HEK293 (cell line): ENCODE measurements around the gene CRYGN.

Experiments
- CTCF ChIA-PET: fragments of 350-600 bp; formaldehyde crosslinking; extraction: SDS; loops from one replicate; lab custom pipeline; 2021; ENCODE audit warnings: antibody characterized with exemption; lab: Yijun Ruan, JAX
- POLR2A ChIA-PET: fragments of 300-600 bp; formaldehyde crosslinking; extraction: SDS; loops from one replicate; lab custom pipeline; 2020; ENCODE audit warnings: antibody characterized with exemption, inconsistent platforms; lab: Yijun Ruan, JAX
- H3K27ac ChIP-seq: fragments of 200-500 bp; sonication (Bioruptor generic); 2 replicates; pipeline ENCODE4 v1.5.1; 2014; ENCODE audit warnings: low read depth, low read length, control low read depth, inconsistent platforms; ENCODE audit errors: extremely low read depth
- H3K36me3 ChIP-seq, 2 experiments: fragments of 200-500 bp in 1 of 2; sonication (Bioruptor generic) in 1 of 2; 1 replicate in 1 of 2; 2 replicates in 1 of 2; pipeline ENCODE4 v1.5.1; 2014 to 2017; ENCODE audit warnings: inconsistent platforms in 2 of 2, low read length in 2 of 2; ENCODE audit not compliant: control insufficient read depth in 2 of 2, insufficient read depth in 1 of 2
- H3K4me1 ChIP-seq: fragments of 200-500 bp; sonication (Bioruptor generic); 2 replicates; pipeline ENCODE4 v1.5.1; 2014; ENCODE audit warnings: mild to moderate bottlenecking, low read length, inconsistent platforms; ENCODE audit not compliant: control insufficient read depth, insufficient read depth
- H3K4me3 ChIP-seq: 2 replicates; pipeline ENCODE4 v1.5.1; 2011; ENCODE audit warnings: low read depth, mild to moderate bottlenecking, control low read depth, low read length, moderate library complexity
- H3K9me3 ChIP-seq: fragments of 200-500 bp; sonication (Bioruptor generic); 2 replicates; pipeline ENCODE4 v1.5.1; 2014; ENCODE audit warnings: low read depth, low read length, inconsistent platforms; ENCODE audit not compliant: control insufficient read depth, insufficient read depth
- HOXC10 ChIP-seq: sonication (generic); formaldehyde crosslinking; IDR thresholded peaks from 2 replicates; pipeline ENCODE4 v1.8.1; 2023; ENCODE audit warnings: mild to moderate bottlenecking, missing genetic modification reagents
- KLF8 ChIP-seq: fragments of 450-650 bp; formaldehyde crosslinking; IDR thresholded peaks from 2 replicates; pipeline ENCODE4 v1.5.1; 2016; ENCODE audit warnings: missing biosample characterization, missing genetic modification characterization
- PRDM10 ChIP-seq: fragments of 450-650 bp; formaldehyde crosslinking; IDR thresholded peaks from 2 replicates; pipeline ENCODE4 v1.5.1; 2016; ENCODE audit warnings: missing biosample characterization, missing genetic modification characterization
- REPIN1 ChIP-seq: fragments of 450-650 bp; formaldehyde crosslinking; IDR thresholded peaks from 2 replicates; pipeline ENCODE4 v1.5.1; 2017; ENCODE audit warnings: missing biosample characterization, missing genetic modification characterization, low read depth
- YY2 ChIP-seq: fragments of 450-650 bp; formaldehyde crosslinking; IDR thresholded peaks from 2 replicates; pipeline ENCODE4 v1.5.1; 2016; ENCODE audit warnings: missing biosample characterization, missing genetic modification characterization
- ZBTB10 ChIP-seq: fragments of 450-650 bp; formaldehyde crosslinking; IDR thresholded peaks from 2 replicates; pipeline ENCODE4 v1.5.1; 2016; ENCODE audit warnings: missing biosample characterization, missing genetic modification characterization
- ZNF138 ChIP-seq: fragments of 450-650 bp; formaldehyde crosslinking; IDR thresholded peaks from 2 replicates; pipeline ENCODE4 v1.5.1; 2016; ENCODE audit warnings: missing biosample characterization, missing genetic modification characterization, borderline replicate concordance
- ZNF2 ChIP-seq: fragments of 450-650 bp; formaldehyde crosslinking; IDR thresholded peaks from 2 replicates; pipeline ENCODE4 v1.5.1; 2016; ENCODE audit warnings: missing biosample characterization, missing genetic modification characterization
- ZNF311 ChIP-seq: fragments of 450-650 bp; formaldehyde crosslinking; IDR thresholded peaks from 2 replicates; pipeline ENCODE4 v1.5.1; 2017; ENCODE audit warnings: missing biosample characterization, missing genetic modification characterization, borderline replicate concordance
- ZNF354C ChIP-seq: fragments of 450-650 bp; formaldehyde crosslinking; IDR thresholded peaks from 2 replicates; pipeline ENCODE4 v1.5.1; 2016; ENCODE audit warnings: missing biosample characterization, missing genetic modification characterization, low read depth, borderline replicate concordance
- ZNF37A ChIP-seq: fragments of 450-650 bp; IDR thresholded peaks from 2 replicates; pipeline ENCODE4 v1.5.1; 2018; ENCODE audit warnings: missing biosample characterization, missing genetic modification characterization
- ZNF423 ChIP-seq: fragments of 450-650 bp; formaldehyde crosslinking; IDR thresholded peaks from 2 replicates; pipeline ENCODE4 v1.5.1; 2016; ENCODE audit warnings: missing biosample characterization, missing genetic modification characterization
- ZNF433 ChIP-seq: fragments of 450-650 bp; formaldehyde crosslinking; IDR thresholded peaks from 2 replicates; pipeline ENCODE4 v1.5.1; 2016; ENCODE audit warnings: missing biosample characterization, missing genetic modification characterization, low read depth
- ZNF529 ChIP-seq: fragments of 450-650 bp; formaldehyde crosslinking; IDR thresholded peaks from 2 replicates; pipeline ENCODE4 v1.5.1; 2017; ENCODE audit warnings: missing genetic modification characterization, missing biosample characterization; ENCODE audit not compliant: insufficient replicate concordance
- ZNF549 ChIP-seq: fragments of 450-650 bp; IDR thresholded peaks from 2 replicates; pipeline ENCODE4 v1.5.1; 2018; ENCODE audit warnings: missing biosample characterization, missing genetic modification characterization, mild to moderate bottlenecking, inconsistent platforms, moderate library complexity
- ZNF560 ChIP-seq: fragments of 450-650 bp; formaldehyde crosslinking; IDR thresholded peaks from 2 replicates; pipeline ENCODE4 v1.5.1; 2017; ENCODE audit warnings: missing biosample characterization, missing genetic modification characterization, borderline replicate concordance
- ZNF610 ChIP-seq: fragments of 450-650 bp; formaldehyde crosslinking; IDR thresholded peaks from 2 replicates; pipeline ENCODE4 v1.5.1; 2016; ENCODE audit warnings: missing biosample characterization, missing genetic modification characterization, borderline replicate concordance
- ZNF621 ChIP-seq: fragments of 450-650 bp; formaldehyde crosslinking; IDR thresholded peaks from 2 replicates; pipeline ENCODE4 v1.5.1; 2017; ENCODE audit warnings: missing biosample characterization, missing genetic modification characterization
- ZNF692 ChIP-seq: fragments of 450-650 bp; formaldehyde crosslinking; IDR thresholded peaks from 2 replicates; pipeline ENCODE4 v1.5.1; 2016; ENCODE audit warnings: missing biosample characterization, missing genetic modification characterization

CRYGN gene

GRCh38 chr7:151415375-151416105 lies 24.4 kb downstream of the CRYGN start:
- Histone ChIP-seq H3K4me1 (no peaks in the 10 kb centered on the region), H3K9me3 (no peaks in the 10 kb centered on the region), H3K27ac (no peak overlapping the region), H3K36me3 (no peaks in the 10 kb centered on the region), H3K4me3 (no peak overlapping the region)
- ChIA-PET CTCF (interaction anchor here (0.6 to 1.4 kb wide), 4 partner anchors 10 to 367 kb away, joined by 3 to 4 read pairs (median 4); no protein-coding TSS in a partner anchor), POLR2A (interaction anchor here (0.6 kb wide), 1 partner anchor 39 kb away, joined by 3 read pairs; no protein-coding TSS in a partner anchor)
- TF ChIP-seq ZNF529 (tag by site-specific recombination), result no peak
- no peak for TF ChIP-seq ZNF311
- TF ChIP-seq PRDM10 (tag by site-specific recombination), result peak; percentile 30; the same call in 1 of the 2 replicates

- TF ChIP-seq ZNF37A (tag by site-specific recombination) (no peak), ZNF433 (tag by site-specific recombination) (no peak), ZNF549 (no peak), REPIN1 (tag by site-specific recombination) (no peak), ZNF311 (no peak), ZNF138 (tag by site-specific recombination) (no peak), YY2 (tag by site-specific recombination) (no peak), HOXC10 (no peak), ZNF610 (tag by site-specific recombination) (no peak), ZBTB10 (tag by site-specific recombination) (no peak), ZNF692 (no peak), ZNF423 (tag by site-specific recombination) (no peak), ZNF354C (tag by site-specific recombination) (no peak), ZNF621 (tag by site-specific recombination) (no peak), ZNF560 (tag by site-specific recombination) (no peak), KLF8 (tag by site-specific recombination) (no peak), ZNF2 (tag by site-specific recombination) (no peak)
- TF ChIP-seq, all 188 proteins: peak for 0
- H3K27ac ChIP-seq, result no peak overlapping the region
- ChIA-PET POLR2A (no interaction called here), CTCF (no interaction called here)
- H3K36me3 ChIP-seq, result no peaks in the 10 kb centered on the region
- no peak overlapping the region for H3K4me3 ChIP-seq
- H3K4me1 ChIP-seq, result no peaks in the 10 kb centered on the region
- H3K9me3 ChIP-seq, result no peaks in the 10 kb centered on the region
These were observed 26.7 kb downstream of the CRYGN start for GRCh38 chr7:151413241-151413640.
